Measurements from ENCODE around the gene ATP9A. TPM values are rescaled to one million over a fixed set of nuclear protein-coding genes. Genes with fewer than 3 reads are reported as not detected.
"Not testable (repeated sequence)": the region's sequence is repeated elsewhere in the genome, so short reads cannot be mapped to it uniquely, and the experiment has no call there.

The ATP9A gene
- total RNA-seq, 1 experiment from 2014 or later, result 18.7 TPM

DNA sequence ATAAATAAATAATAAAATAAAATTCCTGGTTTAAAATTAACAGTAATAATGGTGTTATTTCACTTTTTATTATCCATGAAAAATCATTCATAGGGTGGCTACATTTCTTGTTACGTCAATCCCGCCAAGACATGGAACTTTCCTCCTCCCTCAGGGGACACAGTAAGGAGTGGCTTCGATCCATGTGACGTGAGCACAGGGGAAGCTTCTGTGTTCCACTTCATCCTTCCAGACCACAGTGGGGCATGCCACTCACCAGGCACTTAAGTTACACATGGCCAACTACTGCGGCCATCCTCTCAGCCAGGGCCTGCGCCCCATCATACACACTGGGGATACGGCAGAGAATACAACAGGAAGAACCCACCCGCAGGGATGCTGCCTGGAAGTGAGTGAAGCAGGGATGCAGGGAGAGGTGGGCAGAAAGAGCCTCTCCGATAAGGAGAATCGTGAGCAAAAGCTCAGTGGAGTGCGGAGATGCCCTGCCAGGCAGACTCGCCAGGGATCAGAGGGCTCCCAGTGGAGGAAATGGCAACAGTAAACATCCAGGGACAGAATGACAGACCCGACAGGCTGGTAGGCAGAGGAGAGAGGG is 75.3 kb downstream of the ATP9A start:
- no peak for DNase-seq (ENCODE audit: low read depth)

DNA sequence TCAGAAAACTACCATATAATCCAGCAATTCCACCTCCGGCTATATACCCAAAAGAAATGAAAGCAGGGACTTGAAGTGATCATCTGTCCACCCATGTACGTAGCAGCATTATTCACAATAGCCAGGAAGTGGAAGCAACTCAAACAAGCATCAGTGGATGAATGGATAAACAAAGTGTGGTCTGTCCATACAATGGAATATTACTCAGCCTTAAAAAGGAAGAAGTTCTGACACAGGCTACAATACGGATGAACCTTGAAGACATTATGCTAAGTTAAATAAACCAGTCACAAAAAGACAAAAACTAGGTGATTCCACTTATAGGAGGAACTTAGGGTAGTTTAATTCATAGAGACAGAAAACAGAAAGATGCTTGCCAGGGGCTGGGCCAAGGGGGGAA is 76.5 kb downstream of the ATP9A start:
- DNase-seq (ENCODE audit: low read depth), result no peak

DNA sequence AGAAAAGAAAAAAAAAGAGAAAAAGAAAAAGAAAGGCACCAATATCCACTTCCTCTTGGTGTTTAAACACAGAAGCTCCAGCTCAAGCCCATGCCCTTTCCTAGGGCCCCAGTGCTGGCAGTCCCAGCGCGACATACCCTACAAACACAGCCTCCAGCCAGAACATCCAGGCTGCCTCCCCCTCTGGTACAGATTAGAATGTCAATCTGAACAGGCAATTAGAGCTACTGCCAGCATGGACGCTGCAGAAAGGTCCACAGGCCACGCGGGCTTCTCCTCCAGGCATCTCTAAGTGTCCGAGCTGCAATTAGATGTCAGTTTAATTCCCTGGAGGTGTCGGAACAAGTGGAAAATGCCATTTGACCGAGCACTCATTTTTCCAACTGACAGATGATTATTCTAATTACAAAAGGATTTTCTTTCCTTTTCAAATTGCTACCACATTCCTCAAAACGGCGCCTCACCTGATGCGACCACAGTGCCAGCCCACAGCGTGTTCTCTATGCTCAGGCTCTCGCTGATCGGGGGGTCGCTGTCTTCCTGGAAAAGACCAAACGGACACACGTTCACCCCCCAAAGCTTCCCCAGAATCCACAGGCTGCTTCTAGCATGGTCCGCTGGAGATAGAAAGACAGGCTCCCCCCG is 79.5 kb downstream of the ATP9A start:
- no peak for DNase-seq (ENCODE audit: low read depth)

DNA sequence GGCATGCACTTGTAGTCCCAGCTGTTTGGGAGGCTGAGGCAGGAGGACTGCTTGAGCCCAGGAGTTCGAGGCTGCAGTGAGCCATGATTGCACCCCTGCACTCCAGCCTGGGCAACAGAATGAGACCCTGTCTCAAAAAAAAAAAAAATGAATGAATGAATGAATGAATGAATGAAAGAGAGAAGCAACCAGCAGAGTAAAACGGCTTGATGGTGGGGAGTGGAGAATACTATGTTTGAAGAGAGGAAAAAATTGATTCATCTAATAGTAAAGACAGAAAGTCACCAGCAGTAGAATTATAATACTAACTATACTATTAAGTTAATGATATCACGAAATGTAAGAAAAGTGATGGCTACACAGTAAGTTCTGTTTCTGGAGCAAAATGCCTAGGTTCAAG is 80.6 kb downstream of the ATP9A start:
- DNase-seq (ENCODE audit: low read depth), result no peak

DNA sequence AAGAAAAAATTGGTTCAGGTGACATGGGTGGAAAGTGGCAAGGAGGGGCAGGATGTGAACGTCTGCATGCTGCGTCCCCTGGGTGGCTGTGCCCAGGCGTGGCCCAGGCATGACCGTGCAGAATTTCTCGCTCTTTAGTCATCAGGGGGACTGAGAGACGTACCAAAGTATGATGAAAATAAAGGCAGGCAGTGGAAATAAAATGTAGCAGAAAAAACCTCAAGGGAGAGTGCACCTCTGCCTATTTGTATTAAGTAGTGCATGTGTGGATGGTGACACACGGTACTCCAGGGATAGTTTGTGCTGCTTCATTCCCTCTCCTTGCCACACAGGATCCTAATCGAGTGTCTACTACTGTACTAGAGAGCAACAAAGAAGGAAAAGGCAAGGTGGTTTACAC is 81.1 kb downstream of the ATP9A start:
- peak; percentile 78 for DNase-seq (ENCODE audit: low read depth)

DNA sequence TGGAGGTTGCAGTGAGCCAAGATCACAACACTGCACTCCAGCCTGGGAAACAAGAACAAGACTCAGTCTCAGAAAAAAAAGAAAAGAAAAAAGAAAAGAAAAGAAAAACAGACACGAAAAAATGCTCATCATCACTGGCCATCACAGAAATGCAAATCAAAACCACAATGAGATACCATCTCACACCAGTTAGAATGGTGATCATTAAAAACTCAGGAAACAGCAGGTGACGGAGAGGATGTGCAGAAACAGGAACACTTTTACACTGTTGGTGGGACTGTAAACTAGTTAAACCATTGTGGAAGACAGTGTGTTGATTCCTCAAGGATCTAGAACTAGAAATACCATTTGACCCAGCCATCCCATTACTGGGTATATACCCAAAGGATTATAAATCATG is 82.7 kb downstream of the ATP9A start:
- DNase-seq (ENCODE audit: low read depth), result not testable (repeated sequence)

DNA sequence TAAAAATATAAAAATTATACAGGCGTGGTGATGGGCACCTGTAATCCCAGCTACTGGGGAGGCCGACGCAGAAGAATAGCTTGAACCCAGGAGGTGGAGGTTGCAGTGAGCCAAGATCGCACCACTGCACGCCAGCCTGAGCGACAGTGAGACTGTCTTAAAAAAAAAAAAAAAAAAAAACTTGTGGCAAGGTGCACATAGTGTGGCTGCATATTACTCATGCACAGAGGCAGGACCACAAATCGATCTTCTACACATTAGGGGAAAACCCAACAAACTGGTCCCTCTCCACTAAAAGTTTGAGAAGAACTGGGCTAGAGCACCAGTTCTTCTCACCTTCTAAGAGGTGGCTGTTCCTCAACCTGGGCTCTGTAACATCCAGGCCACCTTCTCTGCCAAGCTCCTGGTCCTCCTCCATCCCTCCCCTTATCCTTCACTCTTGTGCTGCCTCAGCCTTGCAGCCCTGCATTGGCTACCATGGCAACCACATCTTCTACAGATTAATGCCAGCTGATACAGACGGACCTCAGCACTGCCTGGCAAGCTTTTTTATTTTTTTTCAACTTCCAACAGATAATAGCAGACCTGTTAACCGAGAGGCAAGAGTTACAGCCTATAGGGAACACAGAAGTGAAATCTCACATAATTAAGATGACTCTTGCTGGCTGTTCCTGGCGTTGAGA is 88.0 kb downstream of the ATP9A start:
- no peak for DNase-seq (ENCODE audit: low read depth)

DNA sequence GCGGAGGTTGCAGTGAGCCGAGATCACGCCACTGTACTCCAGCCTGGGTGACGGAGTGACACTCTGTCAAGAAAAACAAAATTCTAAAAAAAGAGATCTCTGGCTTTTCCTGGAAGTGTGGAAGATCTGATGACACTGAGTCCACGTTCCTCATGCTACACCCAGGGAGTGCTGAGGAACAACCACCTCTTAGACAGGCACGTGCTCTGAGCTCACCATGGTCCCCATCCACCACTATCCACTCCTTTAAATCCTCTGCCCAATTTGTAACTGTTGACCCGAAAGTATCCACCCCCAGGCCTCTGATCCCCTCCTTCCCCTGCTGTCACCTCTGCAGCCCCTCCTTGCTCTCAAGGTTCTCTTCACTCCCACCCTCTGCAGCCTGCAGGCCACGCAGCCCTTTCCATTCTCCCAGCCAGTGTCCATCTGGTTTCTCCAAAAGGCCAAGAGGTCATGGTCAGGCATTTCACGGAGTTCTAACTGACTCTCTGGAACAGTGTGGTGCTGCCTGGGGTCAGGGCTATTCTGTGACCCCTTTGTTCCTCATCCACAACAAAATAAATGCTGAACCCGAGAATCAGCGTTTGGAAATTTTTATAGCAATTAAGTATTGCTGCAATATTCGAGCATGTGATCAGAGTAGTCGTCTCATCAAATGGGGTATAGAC is 88.8 kb downstream of the ATP9A start:
- no peak for DNase-seq (ENCODE audit: low read depth)

DNA sequence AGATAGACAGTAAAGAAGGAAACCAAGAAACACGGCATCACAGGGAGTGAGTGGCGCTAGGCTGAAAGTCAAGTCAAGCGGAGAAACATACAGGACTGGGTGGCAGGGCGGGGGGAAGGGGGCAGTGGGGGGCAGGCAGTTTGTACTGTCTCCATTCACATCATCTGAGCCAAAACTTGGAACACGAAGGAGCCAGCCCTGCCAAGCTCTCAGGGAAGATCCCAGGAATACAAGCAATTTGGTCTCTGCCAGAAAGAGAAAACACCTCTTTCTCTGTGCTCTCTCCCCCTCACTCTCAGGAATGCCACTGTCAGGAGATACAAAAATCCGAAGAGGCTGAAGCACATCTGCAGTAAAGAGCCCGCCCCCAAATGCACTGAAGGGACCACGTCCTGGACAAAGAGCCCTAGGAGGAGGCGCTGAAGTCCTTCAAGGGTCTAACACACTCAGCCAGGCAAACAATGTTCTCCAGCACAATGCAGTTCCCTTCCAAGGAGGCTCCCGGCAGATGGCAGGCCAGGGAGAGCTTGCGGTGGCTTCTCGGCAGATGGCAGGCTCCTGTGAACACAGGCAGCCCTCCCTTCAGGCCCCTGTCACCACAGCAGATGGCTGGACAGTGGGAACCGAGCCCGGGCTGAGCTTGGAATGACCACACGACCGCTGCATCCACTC is 90.0 kb downstream of the ATP9A start:
- peak; percentile 79 for DNase-seq (ENCODE audit: low read depth)

DNA sequence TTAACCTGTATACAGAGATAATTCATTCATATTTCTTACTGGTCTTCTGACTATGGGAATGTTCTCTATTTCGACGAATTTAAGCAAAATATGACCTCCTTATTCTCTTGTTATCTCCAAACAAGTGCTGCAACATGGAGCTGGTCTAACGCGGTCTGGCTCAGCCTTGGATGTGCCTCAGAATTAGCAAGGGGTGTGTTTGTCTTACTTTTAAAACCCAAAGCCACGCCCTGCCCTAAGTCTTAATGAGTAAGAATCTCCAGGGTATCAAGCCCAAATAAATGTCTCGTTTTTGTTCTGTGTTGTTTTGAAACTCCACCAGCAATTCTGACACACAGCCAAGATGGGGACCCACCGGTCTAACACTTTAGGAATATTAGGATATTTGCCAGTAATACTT is 99.2 kb downstream of the ATP9A start:
- no peak for DNase-seq (ENCODE audit: low read depth)

DNA sequence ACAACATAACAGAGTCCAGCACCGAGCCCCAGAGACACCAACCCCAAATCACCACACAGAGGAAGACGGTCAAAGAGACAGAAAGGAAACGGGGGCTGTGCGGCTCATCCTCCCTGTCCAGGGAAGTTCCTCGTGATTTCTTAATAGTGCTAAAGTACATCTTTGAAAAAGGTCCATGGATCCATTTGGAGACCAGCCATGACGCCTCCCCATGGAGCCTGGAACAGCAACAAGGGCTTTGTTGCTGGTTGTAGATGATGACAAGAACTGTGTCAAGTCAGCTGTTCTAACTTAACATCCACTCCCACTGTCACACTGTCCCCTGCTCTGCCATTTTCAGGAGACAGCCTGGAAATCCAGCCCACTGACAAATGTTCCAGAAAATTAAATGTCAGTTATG is 99.7 kb downstream of the ATP9A start:
- DNase-seq (ENCODE audit: low read depth), result no peak

DNA sequence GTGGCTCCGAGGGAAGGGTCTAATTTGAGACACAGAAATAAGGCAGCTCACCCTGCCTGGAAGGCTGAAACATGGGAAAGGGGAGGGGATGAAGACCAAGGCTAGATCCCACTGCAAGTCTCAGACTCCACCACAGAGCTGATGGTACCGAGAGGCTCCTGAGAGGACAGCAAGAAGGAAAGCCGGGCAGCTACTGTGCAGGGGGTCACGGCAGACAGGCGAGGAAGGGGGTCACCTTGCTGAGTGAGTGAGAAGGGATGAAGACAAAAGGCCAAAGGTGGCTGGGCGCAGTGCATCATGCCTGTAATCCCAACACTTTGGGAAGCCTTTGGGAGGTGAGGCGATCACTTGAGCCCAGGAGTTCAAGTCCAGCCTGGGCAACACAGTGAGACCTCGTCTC is 100.7 kb downstream of the ATP9A start:
- DNase-seq (ENCODE audit: low read depth), result no peak

DNA sequence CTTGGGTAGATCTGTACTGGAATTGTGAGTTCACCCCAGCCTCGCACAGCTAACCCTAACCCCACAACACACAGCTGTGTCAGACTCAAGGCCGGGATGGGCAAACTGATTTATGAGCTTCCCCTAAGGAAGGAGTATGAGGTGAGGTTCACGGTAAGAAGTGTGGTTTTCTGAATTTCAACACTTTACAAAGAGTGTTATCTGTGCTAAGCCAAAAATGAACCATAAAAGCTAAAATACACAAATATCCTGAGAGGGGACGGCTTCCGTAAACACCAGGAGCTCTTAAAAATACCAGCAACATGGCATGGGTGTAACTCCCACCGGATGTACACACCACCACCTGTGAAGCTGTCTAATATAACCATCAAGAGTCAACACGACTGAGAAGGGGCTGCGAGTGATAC is 101.2 kb downstream of the ATP9A start:
- DNase-seq (ENCODE audit: low read depth), result no peak

DNA sequence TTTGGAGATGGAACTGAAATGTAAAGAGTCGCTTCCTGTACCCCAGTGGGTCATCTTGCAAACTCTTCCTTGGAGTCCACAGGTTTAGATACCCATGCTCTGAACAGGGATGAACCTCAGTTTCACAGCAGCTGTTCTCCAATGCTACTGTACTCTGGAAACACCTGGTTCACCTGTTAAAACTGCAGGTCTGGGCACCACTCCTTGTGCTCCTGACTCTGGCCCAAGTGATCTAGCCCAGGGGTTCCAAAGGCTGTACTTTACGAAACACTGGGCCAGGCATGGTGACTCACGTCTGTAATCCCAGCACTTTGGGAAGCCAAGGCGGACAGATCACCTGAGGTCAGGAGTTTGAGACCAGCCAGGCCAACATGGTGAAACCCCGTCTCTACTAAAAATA is 102.1 kb downstream of the ATP9A start:
- no peak for DNase-seq (ENCODE audit: low read depth)

DNA sequence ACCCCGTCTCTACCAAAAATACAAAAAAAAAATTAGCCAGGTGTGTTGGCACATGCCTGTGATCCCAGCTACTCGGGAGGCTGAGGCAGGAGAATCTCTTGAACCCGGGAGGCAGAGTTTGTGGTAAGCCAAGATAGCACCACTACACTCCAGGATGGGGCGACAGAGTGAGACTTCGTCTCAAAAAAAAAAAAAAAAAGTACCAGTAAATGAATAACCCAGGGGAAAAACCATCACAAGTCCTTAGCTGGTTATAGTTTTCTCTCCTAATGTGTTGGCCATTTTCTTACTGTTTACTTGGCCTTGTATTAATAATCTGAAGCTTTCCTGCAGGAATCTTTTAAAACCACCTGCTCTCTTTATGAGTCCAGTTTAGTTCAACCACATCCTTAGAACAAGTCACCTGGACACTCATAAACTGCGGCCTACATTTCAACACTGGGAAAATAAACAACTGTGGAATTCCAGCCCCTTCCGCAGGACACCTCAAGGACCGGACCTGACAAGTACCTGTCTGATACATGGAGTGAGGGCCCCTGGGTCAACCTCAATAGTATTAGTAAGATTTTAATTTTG is 102.6 kb downstream of the ATP9A start:
- no peak for DNase-seq (ENCODE audit: low read depth)

DNA sequence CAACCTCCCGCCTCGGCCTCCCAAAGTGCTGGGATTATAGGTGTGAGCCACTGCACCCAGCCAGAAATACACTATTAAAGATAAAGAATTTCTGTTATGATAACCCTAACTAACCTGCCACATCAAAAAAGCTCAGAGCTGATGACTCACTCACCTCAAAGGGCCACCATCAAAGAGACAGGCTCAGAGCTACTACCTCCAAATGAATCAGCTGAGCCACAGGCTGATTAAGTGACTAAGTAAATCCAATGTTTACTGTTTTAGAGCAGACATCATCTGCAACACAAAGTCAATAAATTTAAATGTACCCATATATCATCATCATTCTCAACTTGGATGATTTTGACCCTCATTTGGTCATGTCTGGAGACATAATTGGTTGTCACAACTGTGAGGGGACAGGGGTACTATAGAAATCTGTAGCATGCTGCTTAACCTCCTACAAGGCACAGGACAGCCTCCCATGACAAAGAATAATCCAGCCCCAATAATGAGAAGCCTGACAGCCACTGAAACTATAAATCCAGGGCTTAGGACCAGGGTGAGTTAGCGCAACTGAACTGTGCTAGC is 106.5 kb downstream of the ATP9A start:
- peak; percentile 93 for DNase-seq (ENCODE audit: low read depth)

DNA sequence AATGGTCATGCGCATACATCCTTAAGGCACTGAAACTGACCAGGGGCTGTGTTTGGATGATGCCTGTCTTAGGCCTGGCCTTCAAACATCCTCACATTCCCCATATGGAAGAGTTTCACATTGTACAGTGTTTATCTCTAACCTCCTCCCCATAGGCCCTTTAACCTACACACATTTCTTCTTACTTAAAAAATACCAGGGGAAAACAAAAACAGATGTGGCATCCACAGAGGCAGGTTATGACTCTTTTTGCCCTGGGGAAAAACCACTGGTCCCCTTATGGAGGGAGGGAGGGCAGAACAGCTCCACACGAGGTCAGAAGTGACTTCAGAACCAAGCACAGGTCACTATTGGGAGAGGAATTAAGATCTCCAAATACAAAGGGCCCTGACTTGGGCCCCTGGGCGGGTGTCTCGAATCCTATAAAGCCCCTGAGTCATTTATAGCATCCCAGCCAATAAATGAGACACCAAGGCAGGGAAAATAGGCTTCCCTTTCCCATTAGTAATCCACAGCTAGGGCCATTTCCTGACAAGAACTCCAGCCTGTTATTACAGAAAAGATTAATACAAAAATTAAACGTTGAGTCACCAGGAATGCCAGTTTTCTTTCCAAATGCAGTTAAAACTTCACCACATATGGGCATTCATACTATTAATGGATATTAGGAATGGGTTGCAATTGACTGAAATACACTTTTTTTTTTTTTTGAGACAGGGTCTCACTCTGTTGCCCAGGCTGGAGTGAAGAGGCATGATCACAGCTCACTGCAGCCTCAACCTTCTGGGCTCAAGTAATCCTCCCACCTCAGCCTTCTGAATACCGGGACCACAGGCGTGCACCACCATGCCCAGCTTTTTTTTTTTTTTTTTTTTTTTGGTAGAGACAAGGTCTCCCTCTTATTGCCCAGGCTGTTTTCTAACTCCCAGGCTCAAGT is 107.2 kb downstream of the ATP9A start:
- DNase-seq (ENCODE audit: low read depth), result peak; percentile 100

DNA sequence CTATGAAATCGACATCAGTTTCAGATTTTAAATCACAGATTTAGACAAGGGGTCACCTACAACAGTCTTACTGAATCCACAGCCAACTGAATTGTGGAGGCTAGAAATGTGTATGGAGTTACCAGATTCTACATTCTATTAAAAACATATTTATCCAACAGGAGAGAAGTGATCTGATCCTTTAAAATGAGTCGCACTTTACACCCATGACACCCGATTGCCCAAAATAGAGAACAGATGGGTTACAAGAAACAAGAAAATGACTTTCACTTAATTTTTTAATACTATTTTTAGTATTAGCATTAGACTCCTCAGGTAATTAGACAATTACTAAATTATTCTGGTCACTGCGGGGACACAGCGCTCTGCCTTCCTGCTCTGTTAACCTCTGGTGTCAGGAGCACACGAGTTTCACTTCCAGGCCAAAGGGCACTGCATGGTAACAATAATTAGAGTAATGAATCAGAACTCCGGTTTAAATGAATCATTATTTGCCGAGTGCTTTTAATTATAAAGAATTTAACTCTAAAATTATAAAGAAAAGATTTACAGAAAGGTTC is 108.6 kb downstream of the ATP9A start:
- no peak for DNase-seq (ENCODE audit: low read depth)

DNA sequence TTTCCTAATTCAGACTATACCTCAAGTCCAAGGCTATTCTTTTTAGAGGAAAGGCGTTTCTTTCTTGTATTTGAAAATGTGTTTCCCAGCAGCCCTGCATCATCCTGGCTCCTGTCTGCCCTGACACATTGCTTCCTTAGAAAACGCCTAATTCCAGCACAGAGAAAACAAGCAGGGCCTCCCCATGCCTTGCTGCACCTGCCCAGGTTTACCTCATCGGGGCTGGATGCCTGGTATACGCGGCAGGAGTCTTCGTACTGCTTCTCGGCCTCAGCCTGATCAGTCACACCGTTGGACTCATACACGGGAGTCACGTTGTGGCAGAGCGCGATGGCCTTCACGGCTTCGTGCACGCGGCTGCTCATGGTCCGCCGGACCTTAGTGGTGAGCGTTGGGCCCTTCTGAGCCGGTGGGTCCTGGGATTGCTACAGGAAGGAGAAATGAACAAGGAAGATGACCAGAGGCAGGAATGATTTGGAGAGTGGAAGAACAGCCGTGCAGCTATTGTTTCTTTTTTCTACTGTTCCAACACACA is 111.4 kb downstream of the ATP9A start:
- no peak for DNase-seq (ENCODE audit: low read depth)

DNA sequence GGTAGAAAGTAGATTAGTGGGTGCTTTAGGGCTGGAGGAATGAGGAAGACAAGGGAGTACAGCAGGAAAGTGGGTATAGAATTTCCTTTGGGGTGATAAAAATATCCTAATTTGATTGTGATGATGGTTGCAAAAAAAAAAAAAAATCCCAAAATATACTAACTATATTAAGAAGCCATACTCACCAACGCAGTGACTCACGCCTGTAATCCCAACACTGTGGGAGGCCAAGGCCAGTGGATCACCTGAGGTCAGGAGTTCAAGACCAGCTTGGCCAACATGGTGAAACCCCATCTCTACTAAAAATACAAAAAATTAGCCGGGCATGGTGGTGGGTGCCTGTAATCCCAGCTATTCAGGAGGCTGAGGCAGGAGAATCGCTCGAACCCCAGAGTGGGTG is 112.1 kb downstream of the ATP9A start:
- DNase-seq (ENCODE audit: low read depth), result not testable (repeated sequence)
